Endometrium (tissue), 2 donors: ENCODE data around the gene PITPNM3.

Source experiments
- FAIRE-seq: peaks from 2 replicates; lab custom pipeline; 2012; peaks lifted over from hg19 to GRCh38; lab: Jason Lieb, UNC
- donor health status: control.
- donor health status: control.

Gene PITPNM3

DNA sequence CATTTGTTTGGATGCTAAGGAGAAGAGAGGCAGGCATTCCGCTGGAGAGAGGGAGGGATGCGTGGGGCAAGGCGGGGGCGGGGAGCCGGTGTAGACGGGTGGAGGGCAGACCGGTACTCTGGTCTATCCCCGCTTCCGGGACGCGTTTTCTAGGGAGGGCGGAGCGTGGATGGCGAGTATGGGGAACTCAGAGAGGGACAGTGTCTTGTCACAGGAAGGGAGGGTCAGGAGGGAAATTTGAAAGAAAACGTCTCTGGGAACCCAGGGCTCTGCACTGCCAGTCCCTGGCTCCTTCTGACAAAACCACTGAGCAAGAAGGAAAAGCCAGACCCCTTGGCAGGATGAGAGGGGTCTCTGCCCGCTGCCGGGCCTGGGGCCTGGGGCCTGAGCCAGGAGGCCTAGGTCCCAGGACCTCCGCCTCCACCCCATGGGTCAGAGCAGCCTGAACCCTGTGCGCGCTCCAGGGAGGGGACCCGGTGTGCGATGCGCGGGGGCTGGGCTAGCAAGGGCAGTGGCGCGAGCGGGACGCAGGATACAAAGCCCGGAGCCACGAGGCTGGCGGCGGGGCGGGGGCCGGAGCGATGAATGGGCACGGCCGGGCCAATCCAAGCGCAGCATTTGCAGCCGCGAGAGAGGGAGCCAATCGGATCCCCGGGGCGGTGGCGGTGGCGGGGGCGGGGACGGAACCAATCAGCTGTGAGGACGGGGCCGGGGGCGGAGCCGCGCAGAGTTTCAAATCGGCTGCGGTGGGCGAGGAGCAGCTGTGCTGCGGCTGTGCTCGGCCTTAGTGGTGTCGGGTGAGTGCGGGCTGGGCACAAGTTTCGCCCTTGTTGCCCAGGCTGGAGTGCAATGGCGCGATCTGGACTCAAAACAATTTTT lies 112.4 kb downstream of the PITPNM3 start, which contains the start of gene PIMREG:
Gene PIMREG (plus strand): TSS at position 764 of the 879 bp plus-strand sequence. CDS start 656 bp downstream, outside the sequence.
- no peak for FAIRE-seq

DNA sequence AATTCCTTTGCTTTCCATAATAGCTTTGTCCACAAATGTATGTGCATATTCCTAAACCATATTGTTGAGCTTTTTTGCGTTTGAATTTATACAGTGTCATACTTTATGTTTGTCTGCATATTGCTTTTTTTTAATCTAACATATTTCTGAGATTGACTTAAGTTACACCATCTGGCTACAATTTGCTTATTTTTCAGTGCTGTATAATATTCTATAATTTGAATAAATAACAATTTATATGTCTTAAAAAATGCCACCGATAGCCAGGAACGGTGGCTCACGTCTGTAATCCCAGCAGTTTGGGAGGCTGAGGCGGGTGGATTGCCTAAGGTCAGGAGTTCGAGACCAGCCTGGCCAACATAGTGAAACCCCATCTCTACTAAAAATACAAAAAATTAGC lies 113.6 kb downstream of the PITPNM3 start:
- no peak for FAIRE-seq

- no peak for FAIRE-seq
These were observed 116.4 kb downstream of the PITPNM3 start for GRCh38 chr17:6439951-6440350.

- FAIRE-seq, result no peak
These were observed 118.4 kb downstream of the PITPNM3 start for GRCh38 chr17:6437956-6438355.

DNA sequence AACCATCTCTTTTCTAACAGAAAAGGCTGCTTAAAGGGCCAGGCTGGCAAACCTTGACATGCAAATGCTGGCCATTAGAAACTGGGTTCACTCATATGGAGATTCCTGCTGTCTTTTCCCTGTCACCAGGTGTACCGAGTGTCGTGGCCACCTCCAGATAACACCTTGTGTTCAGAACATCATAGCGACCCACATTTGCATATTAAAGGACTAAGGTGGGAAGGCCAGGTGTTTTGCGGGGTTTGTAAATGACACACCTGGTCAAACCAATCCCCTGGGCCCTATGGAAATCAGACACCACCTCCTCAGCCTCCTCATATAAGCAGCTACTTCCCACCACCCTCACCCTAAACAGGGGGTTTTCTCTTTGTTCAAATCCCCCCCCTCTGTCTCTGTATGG lies 118.9 kb downstream of the PITPNM3 start:
- FAIRE-seq, result no peak

GRCh38 chr17:6435968-6436367 lies 120.4 kb downstream of the PITPNM3 start:
- no peak for FAIRE-seq

- no peak for FAIRE-seq
These were observed 121.3 kb downstream of the PITPNM3 start, which contains the start of gene AIPL1 for GRCh38 chr17:6435051-6435450. Gene AIPL1, minus strand, starts transcription at chr17:6435121. Its CDS starts 17 bp downstream, at chr17:6435104.

GRCh38 chr17:6430769-6431168 lies 125.6 kb downstream of the PITPNM3 start:
- no peak for FAIRE-seq

GRCh38 chr17:6429266-6429665 lies 127.1 kb downstream of the PITPNM3 start:
- no peak for FAIRE-seq

- no peak for FAIRE-seq
These were observed 128.0 kb downstream of the PITPNM3 start for GRCh38 chr17:6428207-6428965.

- no peak for FAIRE-seq
These were observed 129.0 kb downstream of the PITPNM3 start for GRCh38 chr17:6427279-6427781.

GRCh38 chr17:6426356-6427101 lies 129.8 kb downstream of the PITPNM3 start:
- no peak for FAIRE-seq

DNA sequence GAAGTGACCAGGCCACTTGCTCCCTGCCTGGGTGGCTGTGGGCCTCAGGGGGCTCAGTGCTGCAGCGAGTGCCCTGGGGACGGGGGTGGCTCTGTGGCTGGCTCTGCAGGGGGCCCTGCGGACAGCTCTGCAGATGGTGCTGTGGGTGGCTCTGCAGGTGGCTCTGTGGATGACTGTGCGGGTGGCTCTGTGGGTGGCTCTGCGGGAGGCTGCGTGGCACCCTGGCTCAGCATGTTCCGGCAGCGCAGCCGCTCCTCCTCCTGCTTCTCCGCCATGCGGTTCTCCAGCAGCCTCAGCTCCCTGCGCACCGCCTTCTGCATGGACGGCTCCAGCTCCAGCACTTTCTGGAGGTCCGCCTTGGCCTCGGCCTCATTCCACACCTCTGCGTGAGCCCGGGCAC lies 130.9 kb downstream of the PITPNM3 start:
- no peak for FAIRE-seq

- no peak for FAIRE-seq
These were observed 132.4 kb downstream of the PITPNM3 start for GRCh38 chr17:6423931-6424330.

- FAIRE-seq, result no peak
These were observed 133.6 kb downstream of the PITPNM3 start for GRCh38 chr17:6422654-6423241.

GRCh38 chr17:6421700-6422604 lies 134.4 kb downstream of the PITPNM3 start:
- FAIRE-seq, result no peak

GRCh38 chr17:6420173-6420641 lies 136.1 kb downstream of the PITPNM3 start:
- FAIRE-seq, result no peak

DNA sequence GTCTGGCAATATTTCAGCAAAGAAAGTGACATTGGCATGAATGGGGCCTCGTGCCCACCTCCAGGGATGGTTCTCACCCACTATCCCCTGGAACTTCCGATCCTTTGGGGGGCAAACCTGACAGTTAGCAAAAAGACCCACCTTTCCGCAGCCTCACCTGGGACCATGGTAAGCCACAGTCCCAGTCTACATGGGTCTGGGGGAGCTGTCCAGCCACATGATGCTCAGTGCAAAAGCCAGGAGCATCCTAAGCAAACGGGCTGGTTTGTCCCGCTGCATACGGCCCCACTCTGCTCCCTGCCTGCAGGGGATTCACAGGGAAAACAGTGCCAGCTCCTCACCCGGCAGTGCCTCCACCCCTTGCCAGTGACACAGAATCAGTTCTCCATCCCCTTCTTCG lies 140.7 kb downstream of the PITPNM3 start:
- FAIRE-seq, result no peak

GRCh38 chr17:6413065-6413464 lies 143.3 kb downstream of the PITPNM3 start:
- FAIRE-seq, result no peak

GRCh38 chr17:6408735-6409134 lies 147.6 kb downstream of the PITPNM3 start:
- FAIRE-seq, result no peak

DNA sequence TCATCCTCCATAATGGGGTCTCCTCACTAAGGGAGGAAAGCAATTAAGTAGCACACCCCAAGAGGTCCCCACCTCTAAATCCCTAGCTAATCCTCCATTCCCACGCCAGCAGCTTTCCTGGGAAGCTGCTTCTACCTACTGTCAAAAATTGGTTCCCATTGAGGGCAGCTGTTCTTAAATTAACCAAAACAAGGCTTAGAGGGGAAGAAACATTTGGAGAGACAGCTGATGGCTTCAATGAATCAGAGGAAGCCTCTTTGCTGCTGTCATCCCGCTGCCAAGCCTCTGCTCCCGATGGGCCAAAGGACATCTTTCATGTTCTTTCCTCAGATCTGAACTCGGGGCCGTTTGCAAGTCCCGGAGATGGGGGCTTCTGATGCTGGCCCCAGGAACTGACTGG lies 148.1 kb downstream of the PITPNM3 start:
- no peak for FAIRE-seq
